H1 (cell line): ENCODE data around the gene MAML3. TPM values are rescaled to one million over a fixed set of nuclear protein-coding genes. Genes with fewer than 3 reads are reported as not detected.

ENCODE experiments used
- CTCF ChIA-PET: fragments of 300-600 bp; sonication (Branson Sonifier 250); formaldehyde crosslinking; loops from one replicate; lab custom pipeline; 2021; ENCODE audit not compliant: partially characterized antibody; lab: Charles Lee
- POLR2A ChIA-PET: fragments of 300-600 bp; sonication (Branson Sonifier 250); formaldehyde crosslinking; loops from one replicate; lab custom pipeline; 2021; ENCODE audit warnings: inconsistent platforms; ENCODE audit not compliant: partially characterized antibody; lab: Charles Lee
- DNase-seq, 2 experiments: peaks; one replicate each; pipeline versions ENCODE4 v3.0.0 to v3.0.0-alpha.2; 2010 to 2022; ENCODE audit warnings: low spot score in 2 of 2, low read depth in 1 of 2, mixed read lengths in 1 of 2
- FAIRE-seq: peaks from 2 replicates; lab custom pipeline; 2011; peaks lifted over from hg19 to GRCh38; lab: Jason Lieb, UNC
- H2AFZ ChIP-seq: 2 replicates; pipeline ENCODE4 v1.8.1; 2012; ENCODE audit warnings: low read length, inconsistent platforms
- H2AK5ac ChIP-seq: 2 replicates; pipeline ENCODE4 v1.6.1; 2013; ENCODE audit warnings: low read depth, low read length
- H2BK120ac ChIP-seq: replicated peaks from 2 replicates; pipeline ENCODE3; 2013; ENCODE audit warnings: low read depth, low read length, inconsistent platforms
- H2BK12ac ChIP-seq: 2 replicates; pipeline ENCODE4 v1.6.1; 2013; ENCODE audit warnings: low read depth, low read length
- H2BK15ac ChIP-seq: 2 replicates; pipeline ENCODE4 v1.6.1; 2013; ENCODE audit warnings: low read length
- H2BK20ac ChIP-seq: 2 replicates; pipeline ENCODE4 v1.6.1; 2013; ENCODE audit warnings: low read length
- H2BK5ac ChIP-seq: 2 replicates; pipeline ENCODE4 v1.6.1; 2013; ENCODE audit warnings: low read depth, low read length
- H3K14ac ChIP-seq: 2 replicates; pipeline ENCODE4 v1.6.1; 2013; ENCODE audit warnings: inconsistent platforms; ENCODE audit not compliant: insufficient read length
- H3K18ac ChIP-seq: 2 replicates; pipeline ENCODE4 v1.6.1; 2013; ENCODE audit warnings: low read length; ENCODE audit errors: extremely low read depth
- H3K23ac ChIP-seq: 2 replicates; pipeline ENCODE4 v1.6.1; 2013; ENCODE audit warnings: inconsistent platforms; ENCODE audit not compliant: insufficient read length
- H3K23me2 ChIP-seq: 2 replicates; pipeline ENCODE4 v1.6.1; 2013; ENCODE audit warnings: low read depth, low read length
- H3K27ac ChIP-seq: 2 replicates; pipeline ENCODE4 v1.6.1; 2011; ENCODE audit warnings: low read depth, low read length, inconsistent platforms
- H3K27me3 ChIP-seq, 4 experiments: replicated peaks in 1 of 4; 1 replicate in 1 of 4; 2 replicates in 3 of 4; pipeline versions ENCODE4 v1.6.1 to v1.8.1; 2011 to 2013; ENCODE audit warnings: low read length in 3 of 4, mild to moderate bottlenecking in 3 of 4, inconsistent platforms in 2 of 4, mixed read lengths in 2 of 4, moderate library complexity in 1 of 4; ENCODE audit not compliant: control insufficient read depth in 3 of 4, insufficient read depth in 3 of 4; ENCODE audit errors: extremely low read depth in 1 of 4
- H3K36me3 ChIP-seq, 4 experiments: 2 replicates each; pipeline versions ENCODE4 v1.6.1 to v1.8.1; 2011 to 2013; ENCODE audit warnings: mild to moderate bottlenecking in 4 of 4, low read length in 3 of 4, moderate library complexity in 2 of 4, control low read depth in 1 of 4, inconsistent platforms in 1 of 4; ENCODE audit not compliant: insufficient read depth in 4 of 4, control insufficient read depth in 2 of 4
- H3K4ac ChIP-seq: replicated peaks from 2 replicates; pipeline ENCODE3; 2013; ENCODE audit warnings: low read length, low read depth, mixed read lengths, inconsistent platforms; ENCODE audit not compliant: insufficient read length
- H3K4me1 ChIP-seq, 4 experiments: replicated peaks in 1 of 4; 1 replicate in 1 of 4; 2 replicates in 3 of 4; pipeline versions ENCODE4 v1.6.1 to v1.8.1; 2011 to 2013; ENCODE audit warnings: low read length in 3 of 4, inconsistent platforms in 2 of 4, mixed read lengths in 1 of 4; ENCODE audit not compliant: insufficient read depth in 4 of 4, control insufficient read depth in 3 of 4
- H3K4me2 ChIP-seq, 2 experiments: 2 replicates each; pipeline versions ENCODE4 v1.6.1 to v1.8.1; 2011 to 2013; ENCODE audit warnings: low read depth in 2 of 2, low read length in 2 of 2, control low read depth in 1 of 2, inconsistent platforms in 1 of 2, mild to moderate bottlenecking in 1 of 2; ENCODE audit not compliant: insufficient read depth in 1 of 2
- H3K4me3 ChIP-seq, 4 experiments: fragments of 200-600, 300-600 bp in 1 of 4; sonication (generic), shearing (Covaris generic), sonication (Bioruptor Twin) in 1 of 4; 2 replicates each; pipeline versions ENCODE4 v1.5.1 to v1.8.1; 2011 to 2016; ENCODE audit warnings: low read length in 4 of 4, low read depth in 3 of 4, control low read depth in 2 of 4, inconsistent platforms in 2 of 4, mild to moderate bottlenecking in 2 of 4, mixed read lengths in 1 of 4, moderate library complexity in 1 of 4; ENCODE audit not compliant: insufficient read depth in 2 of 4; ENCODE audit errors: extremely low read depth in 1 of 4
- H3K56ac ChIP-seq: replicated peaks from 2 replicates; pipeline ENCODE3; 2013; ENCODE audit warnings: low read depth, mild to moderate bottlenecking, mixed read lengths, low read length, inconsistent platforms; ENCODE audit not compliant: insufficient read length
- H3K79me1 ChIP-seq: 2 replicates; pipeline ENCODE4 v1.6.1; 2013; ENCODE audit warnings: low read depth, low read length, control low read depth
- H3K79me2 ChIP-seq, 2 experiments: 2 replicates each; pipeline versions ENCODE4 v1.6.1 to v1.8.1; 2012 to 2013; ENCODE audit warnings: low read length in 2 of 2, mild to moderate bottlenecking in 2 of 2, inconsistent platforms in 1 of 2; ENCODE audit not compliant: insufficient read depth in 2 of 2, control insufficient read depth in 1 of 2
- H3K9ac ChIP-seq, 4 experiments: replicated peaks in 1 of 4; 1 replicate in 1 of 4; 2 replicates in 3 of 4; pipeline versions ENCODE4 v1.6.1 to v1.8.1; 2011 to 2013; ENCODE audit warnings: low read depth in 3 of 4, low read length in 3 of 4, control low read depth in 2 of 4, mild to moderate bottlenecking in 2 of 4, moderate library complexity in 2 of 4, inconsistent platforms in 1 of 4; ENCODE audit errors: extremely low read depth in 1 of 4
- H3K9me3 ChIP-seq, 2 experiments: 2 replicates each; pipeline versions ENCODE4 v1.6.1 to v1.8.1; 2012 to 2013; ENCODE audit warnings: mild to moderate bottlenecking in 2 of 2, moderate library complexity in 2 of 2, control low read depth in 1 of 2, inconsistent platforms in 1 of 2, low read depth in 1 of 2, low read length in 1 of 2, mixed read lengths in 1 of 2; ENCODE audit not compliant: insufficient read depth in 2 of 2
- H4K20me1 ChIP-seq, 2 experiments: replicated peaks in 1 of 2; 2 replicates each; pipeline versions ENCODE3 to v1.8.1; 2011 to 2013; ENCODE audit warnings: inconsistent platforms in 2 of 2, low read length in 2 of 2, mild to moderate bottlenecking in 1 of 2; ENCODE audit not compliant: insufficient read depth in 2 of 2, control insufficient read depth in 1 of 2
- H4K5ac ChIP-seq: 2 replicates; pipeline ENCODE4 v1.6.1; 2013; ENCODE audit warnings: low read length, low read depth, mixed read lengths, inconsistent platforms; ENCODE audit not compliant: insufficient read length
- H4K8ac ChIP-seq: 2 replicates; pipeline ENCODE4 v1.8.0; 2013; ENCODE audit warnings: mild to moderate bottlenecking, moderate library complexity, low read length, inconsistent platforms; ENCODE audit not compliant: insufficient read depth; ENCODE audit errors: extremely low read depth
- H4K91ac ChIP-seq: replicated peaks from 2 replicates; pipeline ENCODE3; 2013; ENCODE audit warnings: low read length, mixed read lengths, inconsistent platforms; ENCODE audit not compliant: insufficient read length
- ASH2L ChIP-seq: fragments of 200-600, 300-600 bp; sonication (generic); IDR thresholded peaks from one replicate; pipeline ENCODE4 v1.7.1; 2017; ENCODE audit warnings: low read length
- NANOG ChIP-seq: IDR thresholded peaks from 2 replicates; pipeline ENCODE4 v1.6.1; 2011; ENCODE audit warnings: low read length, low read depth, mild to moderate bottlenecking, inconsistent platforms; ENCODE audit not compliant: insufficient read depth, poor library complexity, severe bottlenecking
- TAF7 ChIP-seq: optimal IDR thresholded peaks from 2 replicates; pipeline ENCODE3; 2011; ENCODE audit warnings: low read depth, mild to moderate bottlenecking, inconsistent platforms, low read length, moderate library complexity, borderline replicate concordance
- ZNF274 ChIP-seq: IDR thresholded peaks from 2 replicates; pipeline ENCODE4 v1.7.0; 2012; ENCODE audit warnings: low read length, borderline replicate concordance; ENCODE audit errors: extremely low read depth
- WGBS, 2 experiments: shearing (Covaris generic) in 1 of 2; methylation state at CpG; one replicate each; pipeline versions ENCODE4 v1.1.6 to v1.1.7; 2013 to 2015; ENCODE audit warnings: low lambda C conversion rate in 2 of 2, mixed read lengths in 2 of 2, inconsistent platforms in 1 of 2, low coverage in 1 of 2, missing lambda C conversion rate in 1 of 2; ENCODE audit not compliant: insufficient replicate concordance in 2 of 2, insufficient coverage in 1 of 2, insufficient read length in 1 of 2; ENCODE audit errors: extremely low coverage in 1 of 2, missing lambda C conversion rate in 1 of 2; 5-methylcytosine and 5-hydroxymethylcytosine counted together
- polyA plus RNA-seq, 7 experiments: library from polyadenylated mRNA; depleted of rRNA in 3 of 7; stranded (reverse) in 5 of 7; unstranded in 2 of 7; fragments of >200 nt in 5 of 7; fragments of 200-250 nt in 2 of 7; gene quantifications; 1 replicate in 5 of 7; 2 replicates in 1 of 7; 4 replicates in 1 of 7; pipeline versions ENCODE4 v1.2.1 to v1.2.3, GENCODE V29; 2011 to 2013; ENCODE audit warnings: missing spikeins in 2 of 7, mixed read lengths in 2 of 7
- total RNA-seq: library from RNA; stranded (reverse); fragmentation: NEBNext Ultra II Directional; extraction: Animal tissue kit (Norgen Biotek cat#: 25700); gene quantifications from 2 replicates; pipeline ENCODE4 v1.2.1, GENCODE V29; 2021

The MAML3 gene
- total and polyA plus RNA-seq, 2 of the 8 experiments (the other 6 are each of a cell fraction or from before 2014, with no cell fraction given): 2.1 to 5.7 TPM

GRCh38 chr4:139819082-139819481 is 334.9 kb downstream of the MAML3 start:
- no peak for FAIRE-seq

More at GRCh38 chr4:139819082-139819481, 334.9 kb downstream of the MAML3 start:
- no peak overlapping the region for H4K5ac ChIP-seq
- H4K20me1 ChIP-seq: no peaks in the 10 kb centered on the region
- TF ChIP-seq ASH2L (no peak), NANOG (no peak), TAF7 (no peak), ZNF274 (no peak)
- no peak overlapping the region for H4K8ac ChIP-seq
- no peak overlapping the region for H2AK5ac ChIP-seq
- H3K18ac ChIP-seq: no peak overlapping the region
- no peak overlapping the region for H2BK20ac ChIP-seq
- no peak overlapping the region for H2BK120ac ChIP-seq
- no peak overlapping the region for H3K56ac ChIP-seq
- WGBS, 2 experiments: 84% methylated on average over 2 of the region's 2 CpGs; no CpG with 5 or more reads in 1 of the 2 experiments
- H4K91ac ChIP-seq: no peak overlapping the region
- no peak overlapping the region for H3K4me3 ChIP-seq
- no peaks in the 10 kb centered on the region for H3K23me2 ChIP-seq
- CTCF ChIA-PET: interaction anchor here (1.0 to 1.3 kb wide), 5 partner anchors 15 to 101 kb away, joined by 3 to 5 read pairs (median 4); no protein-coding TSS in a partner anchor
- H3K79me1 ChIP-seq: 0 out of 2 replicates have a peak, but pooled peaks cover 2% of the 10 kb centered on the region
- H2BK5ac ChIP-seq: no peak overlapping the region
- no peak overlapping the region for H3K9ac ChIP-seq
- no peaks in the 10 kb centered on the region for H3K36me3 ChIP-seq
- no peaks in the 10 kb centered on the region for H3K27me3 ChIP-seq
- H3K14ac ChIP-seq: no peak overlapping the region
- H2BK15ac ChIP-seq: no peak overlapping the region
- H3K27ac ChIP-seq: no peak overlapping the region
- peaks cover 4 to 5% of the 10 kb centered on the region in 2 experiments; a peak in 1 of 4 replicates for H3K9me3 ChIP-seq
- POLR2A ChIA-PET: no interaction called here
- no peak overlapping the region; the same call in 1 of the 2 replicates for H2BK12ac ChIP-seq
- H3K4me1 ChIP-seq: peaks cover 2 to 34% (median 18%) of the 10 kb centered on the region in 4 experiments; a peak in 5 of 7 replicates
- H3K79me2 ChIP-seq: no peaks in the 10 kb centered on the region
- no peak overlapping the region for H3K4ac ChIP-seq
- no peak for DNase-seq
- H2AFZ ChIP-seq: no peak overlapping the region
- no peak overlapping the region for H3K4me2 ChIP-seq
- no peak overlapping the region for H3K23ac ChIP-seq
